Activated CD4-positive, alpha-beta T cell treated with anti-CD3 and anti-CD28 coated beads for 1 hour (primary cell): ENCODE data around the gene YKT6.
"Not testable (repeated sequence)": the region's sequence is repeated elsewhere in the genome, so short reads cannot be mapped to it uniquely, and the experiment has no call there.

ENCODE experiments used
- DNase-seq: peaks from one replicate; pipeline ENCODE4 v3.0.0-alpha.2; 2020

YKT6 gene

GRCh38 chr7:44200699-44201461 is at the start of gene YKT6:
YKT6 (plus strand) TSS chr7:44200978; CDS start chr7:44201136, 158 bp downstream.
- peak; percentile 91 for DNase-seq

- no peak for DNase-seq
Measured at GRCh38 chr7:44151956-44152355, 48.8 kb upstream of the YKT6 start.

GRCh38 chr7:44152971-44153947 is 47.5 kb upstream of the YKT6 start:
- no peak for DNase-seq

GRCh38 chr7:44153948-44154335 is 46.8 kb upstream of the YKT6 start:
- no peak for DNase-seq

- no peak for DNase-seq
Measured at GRCh38 chr7:44154703-44155102, 46.1 kb upstream of the YKT6 start.

- no peak for DNase-seq
Measured at GRCh38 chr7:44155191-44156185, 45.3 kb upstream of the YKT6 start.

- no peak for DNase-seq
Measured at GRCh38 chr7:44156453-44157010, 44.2 kb upstream of the YKT6 start.

GRCh38 chr7:44157116-44158080 is 43.4 kb upstream of the YKT6 start:
- no peak for DNase-seq

GRCh38 chr7:44158096-44158872 is 42.5 kb upstream of the YKT6 start:
- DNase-seq, result no peak

GRCh38 chr7:44158873-44159631 is 41.7 kb upstream of the YKT6 start:
- DNase-seq, result no peak

- DNase-seq, result no peak
Measured at GRCh38 chr7:44159824-44160630, 40.8 kb upstream of the YKT6 start.

GRCh38 chr7:44161371-44161770 is 39.4 kb upstream of the YKT6 start:
- DNase-seq, result no peak

GRCh38 chr7:44162179-44162578 is 38.6 kb upstream of the YKT6 start:
- no peak for DNase-seq

- DNase-seq, result no peak
Measured at GRCh38 chr7:44162785-44163395, 37.9 kb upstream of the YKT6 start.

GRCh38 chr7:44163591-44163990 is 37.2 kb upstream of the YKT6 start:
- no peak for DNase-seq

GRCh38 chr7:44167920-44168319 is 32.9 kb upstream of the YKT6 start:
- no peak for DNase-seq

- DNase-seq, result not testable (repeated sequence)
Measured at GRCh38 chr7:44171901-44172300, 28.9 kb upstream of the YKT6 start.

- no peak for DNase-seq
Measured at GRCh38 chr7:44172352-44172751, 28.4 kb upstream of the YKT6 start.
